ENCODE data around the gene PPM1F.

DNA sequence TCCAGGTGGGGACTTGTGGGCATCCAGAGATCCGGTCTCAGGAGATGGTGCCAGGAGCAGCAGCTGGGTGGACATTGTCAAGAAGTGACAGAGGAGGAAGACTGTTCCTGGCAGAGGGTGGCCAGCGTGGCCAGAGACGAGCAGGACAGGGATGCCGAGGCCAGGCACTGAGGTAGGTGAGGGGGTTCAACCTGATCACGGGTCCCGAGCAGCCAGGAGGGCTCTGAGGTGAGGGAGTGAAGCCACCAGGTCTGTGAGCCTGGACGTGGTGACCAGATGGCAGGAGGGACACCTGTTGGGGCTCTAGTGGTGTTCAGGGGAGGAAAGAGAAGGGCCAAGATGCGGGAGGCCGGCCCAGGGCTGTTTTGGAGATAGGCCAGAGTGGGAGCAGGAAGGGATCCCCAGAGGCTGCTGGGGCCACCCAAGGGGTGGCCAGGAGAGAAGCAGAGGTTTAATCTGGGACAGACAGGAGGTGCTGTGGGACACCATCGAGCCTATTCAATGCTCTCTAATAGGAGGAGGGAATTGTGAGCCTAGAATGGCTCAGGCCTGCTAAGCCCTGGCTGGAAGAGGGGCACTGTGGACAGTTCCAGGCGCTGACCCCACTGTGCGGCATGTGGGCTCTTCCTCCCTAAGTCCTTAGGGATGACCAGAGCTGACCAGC, 6.3 kb downstream of the PPM1F start:
- TF ChIP-seq, protein P1, sequence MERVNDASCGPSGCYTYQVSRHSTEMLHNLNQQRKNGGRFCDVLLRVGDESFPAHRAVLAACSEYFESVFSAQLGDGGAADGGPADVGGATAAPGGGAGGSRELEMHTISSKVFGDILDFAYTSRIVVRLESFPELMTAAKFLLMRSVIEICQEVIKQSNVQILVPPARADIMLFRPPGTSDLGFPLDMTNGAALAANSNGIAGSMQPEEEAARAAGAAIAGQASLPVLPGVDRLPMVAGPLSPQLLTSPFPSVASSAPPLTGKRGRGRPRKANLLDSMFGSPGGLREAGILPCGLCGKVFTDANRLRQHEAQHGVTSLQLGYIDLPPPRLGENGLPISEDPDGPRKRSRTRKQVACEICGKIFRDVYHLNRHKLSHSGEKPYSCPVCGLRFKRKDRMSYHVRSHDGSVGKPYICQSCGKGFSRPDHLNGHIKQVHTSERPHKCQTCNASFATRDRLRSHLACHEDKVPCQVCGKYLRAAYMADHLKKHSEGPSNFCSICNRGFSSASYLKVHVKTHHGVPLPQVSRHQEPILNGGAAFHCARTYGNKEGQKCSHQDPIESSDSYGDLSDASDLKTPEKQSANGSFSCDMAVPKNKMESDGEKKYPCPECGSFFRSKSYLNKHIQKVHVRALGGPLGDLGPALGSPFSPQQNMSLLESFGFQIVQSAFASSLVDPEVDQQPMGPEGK (CRISPR knock-in tag; IDR thresholded peaks at IDR 0.05; ENCODE audit: borderline replicate concordance), result no peak
- TF ChIP-seq ZNF8 (CRISPR knock-in tag; IDR thresholded peaks at IDR 0.05), result no peak
- TF ChIP-seq BACH2 (CRISPR knock-in tag; IDR thresholded peaks at IDR 0.05; ENCODE audit: borderline replicate concordance), result no peak
- no peak for TF ChIP-seq ARNTL (CRISPR knock-in tag; IDR thresholded peaks at IDR 0.05; ENCODE audit: borderline replicate concordance, low read depth)
- no peak for TF ChIP-seq SNAI2 (CRISPR knock-in tag; IDR thresholded peaks at IDR 0.05)
- no peak for TF ChIP-seq ZFP30 (CRISPR knock-in tag; IDR thresholded peaks at IDR 0.05)
- TF ChIP-seq RARB (CRISPR knock-in tag; IDR thresholded peaks at IDR 0.05), result no peak

Measured in SK-N-SH treated with all-trans-retinoic acid at 6 μM for 48 hours (cell line).